ENCODE results near the gene MCU. TPM values are rescaled to one million over a fixed set of nuclear protein-coding genes. Genes with fewer than 3 reads are reported as not detected.
"Not testable (repeated sequence)": the region's sequence is repeated elsewhere in the genome, so short reads cannot be mapped to it uniquely, and the experiment has no call there.

Gene MCU
- total and polyA plus RNA-seq, 5 experiments from 2014 or later, result 4.1 to 10.6 (median 9.0) TPM

DNA sequence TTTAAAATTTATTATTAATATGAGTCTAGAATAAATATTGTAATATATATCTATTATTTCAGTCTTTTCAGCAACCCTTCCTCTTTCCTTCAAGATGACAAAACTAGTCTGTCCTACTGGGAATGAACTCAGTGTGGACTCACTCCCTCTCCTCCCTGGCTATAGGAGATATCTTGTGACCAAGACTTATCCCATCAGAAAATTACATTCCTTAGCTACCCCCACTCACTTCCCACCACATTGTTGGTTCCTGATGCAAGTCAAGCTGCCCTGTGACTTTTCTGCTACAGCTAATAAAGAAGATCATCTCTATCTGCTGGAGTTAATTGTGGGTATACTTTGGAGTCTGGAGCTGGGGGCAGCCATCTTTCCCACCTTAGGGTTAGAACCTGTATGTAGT lies 28.0 kb upstream of the MCU start:
- Mint-ChIP-seq H3K27me3 (peaks cover 0 to 6% (median 3%) of the 10 kb centered on the region in 5 donors), H3K27ac (no peak overlapping the region), H3K4me3 (no peak overlapping the region), H3K4me1 (no peaks in the 10 kb centered on the region), H3K9me3 (no peaks in the 10 kb centered on the region), H3K36me3 (no peaks in the 10 kb centered on the region)
- POLR2A ChIA-PET, result interaction anchor here (0.6 kb wide), 1 partner anchor 8 kb away, joined by 3 read pairs; no protein-coding TSS in a partner anchor
- DNase-seq, result no peak
- no peak for ATAC-seq

- Mint-ChIP-seq H3K27ac (no peak overlapping the region), H3K36me3 (no peaks in the 10 kb centered on the region), H3K4me1 (no peaks in the 10 kb centered on the region), H3K27me3 (peaks cover 0 to 4% (median 2%) of the 10 kb centered on the region in 5 donors), H3K4me3 (no peak overlapping the region), H3K9me3 (no peaks in the 10 kb centered on the region)
- DNase-seq (no peak), ATAC-seq (no peak)
- POLR2A ChIA-PET, result interaction anchor here (0.7 kb wide), 1 partner anchor 150 kb away, joined by 5 read pairs; no protein-coding TSS in a partner anchor
These were observed 26.0 kb upstream of the MCU start for GRCh38 chr10:72665925-72666324.

DNA sequence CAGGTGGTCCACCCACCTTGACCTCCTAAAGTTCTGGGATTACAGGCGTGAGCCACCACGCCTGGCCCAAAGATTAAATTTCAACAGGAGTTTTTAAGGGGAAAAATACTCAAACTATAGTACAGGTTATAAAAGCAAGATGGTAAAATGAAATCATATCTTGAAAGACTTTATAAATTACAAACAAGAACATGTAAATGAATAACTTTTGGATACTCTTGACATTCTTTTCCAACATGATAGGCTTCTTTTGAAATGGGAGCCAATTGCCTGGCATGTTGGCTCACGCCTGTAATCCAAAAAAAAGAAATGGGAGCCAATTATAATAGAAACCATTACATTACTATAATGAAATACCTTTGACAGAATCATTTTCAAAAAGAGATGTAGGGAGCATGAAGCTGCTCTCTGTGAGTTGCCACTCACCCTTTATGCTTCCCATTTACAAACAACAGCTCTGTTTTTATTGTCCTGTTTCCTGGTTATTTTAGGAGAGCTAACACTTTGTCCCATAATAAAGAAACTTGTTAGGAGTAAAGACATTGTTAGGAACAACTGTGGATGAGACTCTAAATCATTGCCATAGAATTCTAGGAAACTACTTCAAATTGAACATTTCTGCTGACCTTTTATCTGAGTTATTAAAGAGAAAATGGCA lies 24.6 kb upstream of the MCU start:
- DNase-seq (no peak), ATAC-seq (no peak)
- Mint-ChIP-seq H3K27ac (no peak overlapping the region), H3K27me3 (peaks cover 0 to 5% (median 3%) of the 10 kb centered on the region in 5 donors), H3K4me3 (no peak overlapping the region), H3K9me3 (no peaks in the 10 kb centered on the region), H3K36me3 (no peaks in the 10 kb centered on the region), H3K4me1 (no peaks in the 10 kb centered on the region)
- POLR2A ChIA-PET, result interaction anchor here (0.5 to 0.6 kb wide), 2 partner anchors 8 to 13 kb away, joined by 3 to 5 read pairs; no protein-coding TSS in a partner anchor

DNA sequence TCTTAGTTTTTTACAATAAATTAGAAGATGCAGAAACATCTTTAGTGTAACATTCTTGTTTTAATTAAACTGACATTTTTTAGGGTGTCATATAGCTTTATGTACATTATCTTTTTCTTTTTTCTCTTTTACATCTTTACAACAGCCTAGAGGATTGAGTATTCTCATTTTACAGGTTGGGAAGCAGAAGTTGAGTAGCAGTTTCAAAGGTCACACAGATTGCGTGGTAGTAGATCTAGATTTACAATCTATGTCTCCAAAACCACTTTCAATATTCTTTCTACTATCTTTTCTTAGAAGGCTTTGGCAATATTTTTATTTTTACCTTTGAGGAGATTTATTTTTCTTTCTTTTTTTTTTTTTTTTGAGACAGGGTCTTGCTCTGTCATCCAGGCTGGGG lies 18.7 kb upstream of the MCU start:
- H3K36me3 Mint-ChIP-seq, result no peaks in the 10 kb centered on the region
- DNase-seq (no peak), ATAC-seq (no peak)
- H3K27me3 Mint-ChIP-seq, result peaks cover 0 to 7% (median 1%) of the 10 kb centered on the region in 5 donors
- POLR2A ChIA-PET, result no interaction called here
- peaks cover 0 to 3% (median 0%) of the 10 kb centered on the region in 9 donors for H3K9me3 Mint-ChIP-seq
- H3K4me1 Mint-ChIP-seq, result no peaks in the 10 kb centered on the region
- H3K27ac Mint-ChIP-seq, result no peak overlapping the region
- H3K4me3 Mint-ChIP-seq, result no peak overlapping the region

GRCh38 chr10:72674174-72674573 lies 17.8 kb upstream of the MCU start:
- H3K4me3 Mint-ChIP-seq, H3K27me3 Mint-ChIP-seq: not testable (repeated sequence)

GRCh38 chr10:72679838-72680241 lies 12.1 kb upstream of the MCU start:
- H3K9me3 Mint-ChIP-seq, result no peaks in the 10 kb centered on the region
- no peak overlapping the region for H3K27ac Mint-ChIP-seq
- no peak for ATAC-seq
- H3K4me1 Mint-ChIP-seq, result no peaks in the 10 kb centered on the region
- no peaks in the 10 kb centered on the region for H3K36me3 Mint-ChIP-seq
- peaks cover 0 to 2% (median 0%) of the 10 kb centered on the region in 5 donors for H3K27me3 Mint-ChIP-seq
- DNase-seq, result no peak
- no peak overlapping the region for H3K4me3 Mint-ChIP-seq
- POLR2A ChIA-PET, result no interaction called here

More at GRCh38 chr10:72674174-72674573, 17.8 kb upstream of the MCU start:
- H3K4me1 Mint-ChIP-seq, POLR2A ChIA-PET, H3K36me3 Mint-ChIP-seq, ATAC-seq, DNase-seq, H3K9me3 Mint-ChIP-seq, H3K27ac Mint-ChIP-seq: not testable (repeated sequence)

GRCh38 chr10:72682638-72683037 lies 9.3 kb upstream of the MCU start:
- Mint-ChIP-seq H3K27ac (no peak overlapping the region), H3K9me3 (no peaks in the 10 kb centered on the region), H3K27me3 (peaks cover 3 to 10% (median 4%) of the 10 kb centered on the region in 5 donors), H3K4me3 (no peak overlapping the region), H3K4me1 (no peaks in the 10 kb centered on the region), H3K36me3 (no peaks in the 10 kb centered on the region)
- DNase-seq (no peak), ATAC-seq (no peak)
- POLR2A ChIA-PET, result interaction anchor here (0.7 to 2.0 kb wide), 2 partner anchors 9 to 106 kb away, joined by 5 to 7 read pairs; partner anchors contain the start of gene MCU

DNA sequence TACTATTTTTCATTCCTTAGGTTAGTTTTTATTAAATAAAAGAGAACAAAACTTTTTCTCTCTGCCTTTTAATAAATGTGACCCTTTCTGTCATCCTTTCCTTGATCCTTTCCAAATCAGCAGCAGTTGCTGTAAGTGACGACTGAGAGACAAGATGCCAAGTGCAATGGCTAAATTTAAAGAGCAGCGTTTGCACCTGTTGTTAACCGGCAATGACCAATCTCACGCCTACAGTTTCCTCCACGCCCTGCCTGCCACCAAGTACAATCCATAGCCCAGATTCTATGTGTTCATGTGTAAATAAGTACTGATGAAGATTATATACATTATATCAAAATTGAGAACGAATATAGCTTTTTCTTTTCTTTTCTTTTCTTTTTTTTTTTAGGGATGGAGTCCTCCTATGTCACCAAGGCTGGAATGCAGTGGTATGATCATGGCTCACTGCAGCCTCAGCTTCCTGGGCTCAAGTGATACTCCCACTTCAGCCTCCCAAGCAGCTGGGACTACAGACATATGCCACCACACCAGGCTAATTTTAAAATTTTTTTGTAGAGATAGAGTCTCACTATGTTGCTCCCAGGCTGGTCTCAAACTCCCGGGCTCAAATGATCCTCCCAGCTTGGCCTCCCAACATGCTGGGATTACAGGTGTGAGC lies 6.5 kb upstream of the MCU start:
- POLR2A ChIA-PET, result no interaction called here
- H3K27ac Mint-ChIP-seq, result no peak overlapping the region
- peaks cover 0 to 2% (median 0%) of the 10 kb centered on the region in 4 donors for H3K4me1 Mint-ChIP-seq
- H3K36me3 Mint-ChIP-seq, result no peaks in the 10 kb centered on the region
- no peak overlapping the region for H3K4me3 Mint-ChIP-seq
- ATAC-seq, result no peak
- H3K27me3 Mint-ChIP-seq, result peaks cover 3 to 15% (median 4%) of the 10 kb centered on the region in 5 donors
- no peak for DNase-seq
- no peaks in the 10 kb centered on the region for H3K9me3 Mint-ChIP-seq

DNA sequence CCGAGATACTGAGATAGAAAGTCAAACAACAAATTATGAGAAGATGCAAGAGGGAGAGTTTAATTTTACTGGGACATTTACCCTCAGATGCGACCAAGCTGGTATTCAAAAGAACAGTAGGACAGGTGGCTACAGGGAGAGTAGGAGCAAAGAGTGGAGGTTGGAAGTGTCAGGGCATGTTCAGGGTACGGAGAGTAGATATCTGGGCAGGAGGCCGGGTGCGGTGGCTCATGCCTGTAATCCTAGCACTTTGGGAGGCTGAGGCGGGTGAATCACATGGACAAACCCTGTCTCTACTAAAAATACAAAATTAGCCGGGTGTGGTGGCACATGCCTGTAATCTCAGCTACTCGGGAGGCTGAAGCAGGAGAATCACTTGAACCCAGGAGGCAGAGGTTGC lies 5.5 kb upstream of the MCU start:
- peak overlapping the region in 1 of 10 donors; percentile 10 for H3K27ac Mint-ChIP-seq
- not testable (repeated sequence) for H3K4me3 Mint-ChIP-seq, H3K36me3 Mint-ChIP-seq, ATAC-seq, H3K4me1 Mint-ChIP-seq, DNase-seq, H3K9me3 Mint-ChIP-seq
- peaks cover 3 to 15% (median 4%) of the 10 kb centered on the region in 5 donors for H3K27me3 Mint-ChIP-seq
- POLR2A ChIA-PET, result interaction anchor here (0.6 kb wide), 1 partner anchor 55 kb away, joined by 5 read pairs; no protein-coding TSS in a partner anchor

DNA sequence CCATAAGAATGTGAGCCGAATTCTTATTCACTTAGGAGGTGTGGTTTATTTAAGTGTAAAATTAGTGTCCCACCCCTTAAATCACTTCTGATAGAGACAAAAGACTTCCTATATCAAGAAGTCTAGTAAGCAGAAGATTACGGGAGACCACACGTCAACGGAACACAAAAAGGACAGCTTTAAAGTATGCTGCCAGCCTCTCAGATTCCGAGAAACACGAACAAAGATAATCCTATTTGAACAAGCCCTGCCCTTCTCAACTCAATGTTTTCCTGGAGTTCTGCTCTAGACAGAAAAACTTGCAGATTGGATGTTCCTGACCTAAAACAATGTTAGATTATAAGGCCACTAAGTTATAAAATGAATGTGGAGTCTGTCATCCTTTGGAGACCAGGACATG lies 4.9 kb upstream of the MCU start:
- H3K4me1 Mint-ChIP-seq, result peaks cover 4 to 7% (median 6%) of the 10 kb centered on the region in 4 donors
- H3K27me3 Mint-ChIP-seq, result peaks cover 3 to 15% (median 4%) of the 10 kb centered on the region in 5 donors
- POLR2A ChIA-PET, result interaction anchor here (0.6 kb wide), 1 partner anchor 54 kb away, joined by 5 read pairs; no protein-coding TSS in a partner anchor
- H3K36me3 Mint-ChIP-seq, result no peaks in the 10 kb centered on the region
- ATAC-seq, result no peak
- no peak for DNase-seq
- no peaks in the 10 kb centered on the region for H3K9me3 Mint-ChIP-seq
- H3K27ac Mint-ChIP-seq, result no peak overlapping the region
- no peak overlapping the region for H3K4me3 Mint-ChIP-seq

GRCh38 chr10:72688208-72688651 lies 3.7 kb upstream of the MCU start:
- DNase-seq (no peak), ATAC-seq (no peak)
- POLR2A ChIA-PET, result interaction anchor here (0.7 kb wide), 1 partner anchor 35 kb away, joined by 5 read pairs; no protein-coding TSS in a partner anchor
- H3K4me3 Mint-ChIP-seq, result no peak overlapping the region
- H3K27me3 Mint-ChIP-seq, result peaks cover 3 to 15% (median 4%) of the 10 kb centered on the region in 5 donors
- H3K27ac Mint-ChIP-seq, result no peak overlapping the region
- H3K9me3 Mint-ChIP-seq, result no peaks in the 10 kb centered on the region
- peaks cover 9 to 13% (median 12%) of the 10 kb centered on the region in 4 donors for H3K4me1 Mint-ChIP-seq
- no peaks in the 10 kb centered on the region for H3K36me3 Mint-ChIP-seq

DNA sequence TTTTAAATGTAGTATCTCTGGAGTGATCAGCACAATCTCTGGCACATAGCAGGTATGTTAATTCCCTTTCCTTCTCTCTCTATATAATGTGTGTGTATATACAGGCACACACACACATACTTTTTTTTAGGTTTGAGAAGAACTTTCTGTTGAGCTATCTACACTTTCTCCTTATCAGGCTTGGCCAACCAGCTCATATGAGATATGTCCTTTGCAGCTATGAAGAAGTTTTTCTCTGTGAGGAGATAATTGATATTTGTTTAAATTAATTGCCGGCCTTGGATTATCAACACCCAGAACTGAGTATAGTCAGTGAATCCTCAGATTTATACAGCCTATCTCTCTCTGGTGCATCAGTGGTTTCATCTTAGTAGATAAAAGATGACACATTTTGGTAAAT lies 2.3 kb upstream of the MCU start:
- no peak for ATAC-seq
- Mint-ChIP-seq H3K4me3 (no peak overlapping the region), H3K4me1 (peaks cover 10 to 27% (median 25%) of the 10 kb centered on the region in 4 donors), H3K27me3 (peaks cover 3 to 15% (median 4%) of the 10 kb centered on the region in 5 donors), H3K27ac (peak overlapping the region in 1 of 10 donors; percentile 21), H3K36me3 (no peaks in the 10 kb centered on the region), H3K9me3 (no peaks in the 10 kb centered on the region)
- POLR2A ChIA-PET, result no interaction called here
- DNase-seq, result no peak

Data from naive thymus-derived CD8-positive, alpha-beta T cell (primary cell).